GM19467 (cell line): ENCODE measurements around the gene ORC5.

Source experiments
- ATAC-seq: cut with Tn5 transposase; IDR thresholded peaks from one replicate; pipeline ENCODE4 v1.9.1; 2021; ENCODE audit warnings: mild to moderate bottlenecking, moderate library complexity; ENCODE audit not compliant: unreplicated experiment

ORC5 gene

DNA sequence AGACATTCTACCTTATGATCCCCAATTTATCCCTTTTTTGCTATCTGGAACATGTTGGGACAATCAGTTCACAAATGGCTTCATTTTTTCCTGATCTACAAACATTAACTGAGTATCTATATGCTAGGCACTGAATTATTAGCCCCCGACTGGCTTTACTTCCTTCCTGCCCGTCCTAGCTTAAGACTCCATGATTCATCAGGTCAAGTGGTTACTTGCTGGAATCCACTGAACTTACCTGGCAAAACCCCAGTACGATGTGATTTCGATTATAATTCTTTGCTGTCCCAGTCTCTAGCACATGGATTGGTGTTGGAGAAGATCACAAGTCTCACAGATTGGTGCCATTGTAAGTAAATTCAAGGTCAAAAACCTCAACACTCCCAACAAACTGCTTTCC is 77.1 kb downstream of the ORC5 start:
- no peak for ATAC-seq

- ATAC-seq = no peak
Observed at GRCh38 chr7:104127204-104127603, 80.6 kb downstream of the ORC5 start.

DNA sequence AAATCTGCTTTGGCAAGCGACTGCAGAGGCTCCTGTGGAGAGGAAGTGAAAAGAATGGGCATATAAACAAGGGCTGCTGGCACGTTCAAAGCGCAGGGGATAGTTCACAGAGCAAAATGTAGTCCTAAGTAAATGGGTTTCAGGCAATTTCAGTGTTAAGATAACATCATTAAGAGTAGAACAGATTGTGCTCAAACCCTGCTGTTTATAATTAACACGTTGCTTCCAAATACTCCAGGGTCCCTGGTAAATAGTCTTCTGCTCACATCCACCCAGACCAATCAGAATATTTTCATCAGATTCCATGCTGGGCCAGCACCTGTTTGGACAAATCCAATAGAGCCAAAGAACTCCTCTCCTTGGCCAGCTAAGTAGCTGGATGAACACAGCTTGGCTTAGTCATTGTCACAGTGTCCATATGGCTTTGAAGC is 81.4 kb downstream of the ORC5 start:
- ATAC-seq = no peak

DNA sequence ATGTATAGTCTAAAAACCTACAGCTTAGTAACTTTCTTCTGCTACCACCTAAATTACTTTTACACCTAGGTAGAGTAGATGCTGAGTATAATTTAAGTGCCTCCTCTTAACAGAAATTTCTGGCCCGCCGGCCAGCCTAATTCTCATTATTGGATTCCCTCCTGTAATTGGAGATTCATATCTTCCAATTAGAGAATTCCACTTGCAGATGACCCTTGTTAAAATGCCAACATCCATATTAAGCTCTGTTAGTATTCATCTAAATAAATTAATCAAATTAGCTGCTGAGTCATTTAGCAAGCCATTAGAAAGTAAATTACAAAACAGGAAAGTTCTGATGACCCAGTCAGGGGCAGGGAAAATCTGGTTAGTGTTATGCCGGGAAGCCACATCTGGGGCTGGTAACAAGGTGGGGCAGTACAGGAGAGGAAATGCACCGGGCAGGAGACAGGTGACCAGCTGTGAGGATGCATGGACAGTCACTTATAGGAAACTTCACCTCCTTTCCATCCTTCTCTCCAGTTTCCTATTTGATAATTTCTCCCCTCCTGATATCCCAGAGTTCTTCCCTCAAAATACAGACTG is 82.8 kb downstream of the ORC5 start:
- ATAC-seq = no peak

GRCh38 chr7:104124469-104124868 is 83.3 kb downstream of the ORC5 start:
- no peak for ATAC-seq

GRCh38 chr7:104123786-104124185 is 84.0 kb downstream of the ORC5 start:
- no peak for ATAC-seq

- ATAC-seq = no peak
Observed at GRCh38 chr7:104113788-104114187, 94.0 kb downstream of the ORC5 start.

DNA sequence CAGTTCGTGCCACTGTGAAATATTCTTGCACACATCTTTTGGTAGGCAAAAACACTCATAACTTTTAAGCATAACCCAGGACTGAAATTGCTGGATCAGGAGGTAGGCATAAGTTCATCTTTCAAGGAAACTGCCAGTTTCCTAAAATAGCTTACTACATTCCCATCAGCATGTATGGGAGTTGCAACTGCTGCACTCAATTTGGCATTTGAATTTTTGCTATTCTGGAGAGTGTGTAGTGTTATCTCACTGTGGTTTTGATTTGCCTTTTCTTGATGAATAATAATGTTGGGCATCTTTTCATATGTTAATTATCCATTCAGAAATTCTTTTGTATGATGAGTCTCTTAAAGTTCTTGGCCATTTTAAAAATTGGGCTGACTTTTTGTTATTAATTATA is 95.2 kb downstream of the ORC5 start:
- no peak for ATAC-seq

- no peak for ATAC-seq
Observed at GRCh38 chr7:104111271-104111670, 96.5 kb downstream of the ORC5 start.

DNA sequence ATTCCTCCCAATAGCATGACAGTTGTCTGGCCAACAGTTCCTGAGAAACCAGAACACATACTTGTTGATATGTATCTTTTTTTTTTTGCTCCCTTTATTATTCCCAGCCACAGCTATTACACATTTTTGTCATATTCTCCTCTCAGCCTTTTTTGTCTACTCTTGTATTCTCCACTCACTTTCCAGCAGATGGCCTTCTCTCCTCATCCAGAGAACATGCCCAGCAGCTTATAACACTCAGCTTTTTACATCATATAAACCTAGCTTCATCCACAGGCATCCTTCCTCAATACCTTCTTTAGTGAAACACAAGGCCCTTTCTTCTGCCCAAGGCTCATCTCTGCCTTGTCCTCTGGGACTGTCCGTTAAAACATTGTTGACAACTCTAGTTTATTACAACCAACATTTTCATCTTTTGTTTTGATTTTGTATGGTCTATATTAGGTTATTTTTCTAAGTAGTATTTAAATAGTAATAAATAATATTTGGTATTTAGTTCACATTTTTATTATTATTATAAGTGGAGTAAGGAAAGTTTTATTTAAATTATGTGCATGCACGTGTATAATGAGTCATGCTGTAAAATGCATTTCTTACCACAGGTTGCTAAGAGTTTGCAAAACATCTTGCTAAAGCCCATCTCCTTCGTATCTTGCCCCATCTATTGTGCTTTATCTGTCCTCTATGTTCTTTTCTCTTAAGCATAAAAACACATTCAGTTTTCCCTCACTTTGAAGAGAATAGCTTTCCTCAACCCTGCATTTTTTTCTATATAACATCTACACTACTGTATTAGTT is 101.5 kb downstream of the ORC5 start:
- ATAC-seq = no peak

- ATAC-seq = no peak
Observed at GRCh38 chr7:104098890-104099289, 108.9 kb downstream of the ORC5 start.

DNA sequence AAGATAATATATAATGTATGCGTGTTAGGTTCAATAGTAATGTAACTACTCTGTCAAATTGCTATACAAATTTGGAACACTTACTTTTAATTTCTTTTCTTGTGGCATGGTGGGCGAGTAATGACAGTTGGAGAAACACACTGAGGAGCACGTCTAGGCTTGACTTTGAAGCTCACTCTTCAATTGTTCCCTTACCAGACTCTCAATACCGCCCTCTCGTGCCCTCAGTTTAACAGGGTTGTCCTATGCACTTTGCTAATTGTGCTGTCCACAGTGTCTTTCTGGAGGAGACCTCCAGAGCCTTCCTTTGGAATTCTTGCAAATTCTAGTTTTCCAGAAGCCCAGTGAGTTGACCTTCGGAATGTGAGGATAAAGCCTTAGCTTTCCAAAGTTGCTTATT is 111.1 kb downstream of the ORC5 start:
- ATAC-seq = no peak

- ATAC-seq = no peak
Observed at GRCh38 chr7:104093127-104093526, 114.7 kb downstream of the ORC5 start.

DNA sequence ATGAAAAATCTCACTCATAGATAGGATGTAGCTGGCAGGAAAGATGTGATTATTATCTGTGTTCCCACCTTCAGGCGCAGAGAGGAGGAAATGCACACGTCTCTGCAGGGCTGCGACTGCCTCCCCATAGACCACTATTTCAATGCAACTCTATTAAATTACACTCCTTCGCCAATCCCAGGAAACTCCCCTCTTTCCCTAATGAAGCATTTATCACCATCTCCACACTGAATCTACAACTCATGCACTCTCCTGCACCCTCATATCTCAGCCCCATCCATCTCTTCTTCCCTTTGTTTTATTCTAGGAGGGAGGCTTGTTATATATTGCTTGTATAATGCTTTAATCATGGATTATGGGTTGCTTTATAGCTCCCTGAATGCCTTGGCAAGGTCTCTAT is 116.6 kb downstream of the ORC5 start:
- no peak for ATAC-seq

GRCh38 chr7:104089612-104090011 is 118.2 kb downstream of the ORC5 start:
- ATAC-seq = no peak

GRCh38 chr7:104089061-104089460 is 118.8 kb downstream of the ORC5 start:
- no peak for ATAC-seq
